ENCODE measurements around the gene RGS19. TPM values are rescaled to one million over a fixed set of nuclear protein-coding genes. Genes with fewer than 3 reads are reported as not detected.

RGS19 gene
- total and polyA plus RNA-seq, 2 of the 8 experiments (the other 6 are each of a cell fraction or from before 2014, with no cell fraction given): 12.7 to 16.8 TPM

GRCh38 chr20:64052326-64052722 lies 27.0 kb downstream of the RGS19 start:
- Histone ChIP-seq H3K4me3 (ENCODE audit: extremely low read depth in 1 of 4, insufficient read depth in 2 of 4, low read depth in 3 of 4, low read length in 4 of 4) (no peak overlapping the region), H3K27ac (ENCODE audit: low read depth, low read length) (no peak overlapping the region), H2BK20ac (ENCODE audit: low read length) (no peak overlapping the region), H2BK12ac (ENCODE audit: low read depth, low read length) (peak overlapping the region; percentile 60; the same call in 1 of the 2 replicates), H2AFZ (ENCODE audit: low read length) (no peak overlapping the region), H2AK5ac (ENCODE audit: low read depth, low read length) (no peak overlapping the region), H3K56ac (replicated peaks; ENCODE audit: insufficient read length, low read depth, low read length) (no peak overlapping the region), H4K8ac (ENCODE audit: extremely low read depth, insufficient read depth, low read length) (peak overlapping the region; percentile 51; the same call in 1 of the 2 replicates), H3K27me3 (replicated peaks in 1 of 4; ENCODE audit: control insufficient read depth in 3 of 4, extremely low read depth in 1 of 4, insufficient read depth in 3 of 4, low read length in 3 of 4) (peaks cover 31 to 47% (median 39%) of the 10 kb centered on the region in 4 experiments), H3K79me1 (ENCODE audit: low read depth, low read length) (no peaks in the 10 kb centered on the region), H3K79me2 (ENCODE audit: control insufficient read depth in 1 of 2, insufficient read depth in 2 of 2, low read length in 2 of 2) (no peaks in the 10 kb centered on the region), H3K9ac (replicated peaks in 1 of 4; ENCODE audit: extremely low read depth in 1 of 4, low read depth in 3 of 4, low read length in 3 of 4) (no peak overlapping the region), H3K14ac (ENCODE audit: insufficient read length) (no peak overlapping the region), H4K5ac (ENCODE audit: insufficient read length, low read depth, low read length) (no peak overlapping the region), H3K4ac (replicated peaks; ENCODE audit: insufficient read length, low read depth, low read length) (no peak overlapping the region), H4K20me1 (replicated peaks in 1 of 2; ENCODE audit: control insufficient read depth in 1 of 2, insufficient read depth in 2 of 2, low read length in 2 of 2) (no peaks in the 10 kb centered on the region), H2BK5ac (ENCODE audit: low read depth, low read length) (no peak overlapping the region), H4K91ac (replicated peaks; ENCODE audit: insufficient read length, low read length) (no peak overlapping the region), H3K18ac (ENCODE audit: extremely low read depth, low read length) (no peak overlapping the region), H3K9me3 (ENCODE audit: insufficient read depth in 2 of 2, low read depth in 1 of 2, low read length in 1 of 2) (no peaks in the 10 kb centered on the region), H2BK15ac (ENCODE audit: low read length) (peak overlapping the region; percentile 61; the same call in 1 of the 2 replicates), H3K4me1 (replicated peaks in 1 of 4; ENCODE audit: control insufficient read depth in 3 of 4, insufficient read depth in 4 of 4, low read length in 3 of 4) (peaks cover 0 to 30% (median 14%) of the 10 kb centered on the region in 4 experiments; a peak in 6 of 7 replicates), H3K23ac (ENCODE audit: insufficient read length) (no peak overlapping the region), H3K4me2 (ENCODE audit: insufficient read depth in 1 of 2, low read depth in 2 of 2, low read length in 2 of 2) (no peak overlapping the region), H2BK120ac (replicated peaks; ENCODE audit: low read depth, low read length) (no peak overlapping the region), H3K36me3 (ENCODE audit: control insufficient read depth in 2 of 4, insufficient read depth in 4 of 4, low read length in 3 of 4) (peaks cover 0 to 10% (median 0%) of the 10 kb centered on the region in 4 experiments; a peak in 1 of 8 replicates), H3K23me2 (ENCODE audit: low read depth, low read length) (peaks cover 4% of the 10 kb centered on the region; the same call in 1 of the 2 replicates)
- no peak for DNase-seq (ENCODE audit: low read depth in 1 of 2, low spot score in 2 of 2)
- CTCF ChIA-PET (ENCODE audit: partially characterized antibody): interaction anchor here (0.7 to 15.0 kb wide), 9 partner anchors 9 to 100 kb away, joined by 3 to 139 read pairs (median 11); partner anchors contain the start of genes LKAAEAR1, OPRL1, PRPF6 and RGS19
- WGBS, 2 experiments (ENCODE audit: extremely low coverage in 1 of 2, insufficient coverage in 1 of 2, insufficient read length in 1 of 2, insufficient replicate concordance in 2 of 2, low coverage in 1 of 2, low lambda C conversion rate in 2 of 2, missing lambda C conversion rate in 1 of 2): 80% methylated on average over 6 of the region's 10 CpGs; no CpG with 5 or more reads in 1 of the 2 experiments
- POLR2A ChIA-PET (ENCODE audit: partially characterized antibody): interaction anchor here (1.6 to 3.7 kb wide), 3 partner anchors 10 to 16 kb away, joined by 5 to 24 read pairs (median 7); partner anchors contain the start of gene TCEA2
- TF ChIP-seq SAP30 (IDR thresholded peaks at IDR 0.05; ENCODE audit: insufficient read depth, insufficient replicate concordance, low read length) (no peak), BCL11A (IDR thresholded peaks at IDR 0.05; ENCODE audit: low read depth in 2 of 2, low read length in 2 of 2) (no peak), CREB1 (IDR thresholded peaks at IDR 0.05) (no peak), JUND (IDR thresholded peaks at IDR 0.05; ENCODE audit: low read length) (no peak), RXRA (IDR thresholded peaks at IDR 0.05; ENCODE audit: insufficient read depth, low read depth, low read length) (no peak), HDAC2 (IDR thresholded peaks at IDR 0.05; ENCODE audit: borderline replicate concordance in 1 of 2, low read depth in 2 of 2, low read length in 2 of 2) (no peak), EGR1 (IDR thresholded peaks at IDR 0.05; ENCODE audit: borderline replicate concordance, low read depth, low read length) (no peak), USF2 (IDR thresholded peaks at IDR 0.05; ENCODE audit: low read length) (no peak), MAFK (IDR thresholded peaks at IDR 0.05; ENCODE audit: low read depth, low read length) (no peak), SP1 (IDR thresholded peaks at IDR 0.05; ENCODE audit: low read depth, low read length) (no peak)
- no peak for FAIRE-seq
